ENCODE measurements around the gene ANKRD45. TPM values are rescaled to one million over a fixed set of nuclear protein-coding genes. Genes with fewer than 3 reads are reported as not detected.
"Not testable (repeated sequence)": the region's sequence is repeated elsewhere in the genome, so short reads cannot be mapped to it uniquely, and the experiment has no call there.

The ANKRD45 gene
- total RNA-seq, 1 donor from 2014 or later = not detected

DNA sequence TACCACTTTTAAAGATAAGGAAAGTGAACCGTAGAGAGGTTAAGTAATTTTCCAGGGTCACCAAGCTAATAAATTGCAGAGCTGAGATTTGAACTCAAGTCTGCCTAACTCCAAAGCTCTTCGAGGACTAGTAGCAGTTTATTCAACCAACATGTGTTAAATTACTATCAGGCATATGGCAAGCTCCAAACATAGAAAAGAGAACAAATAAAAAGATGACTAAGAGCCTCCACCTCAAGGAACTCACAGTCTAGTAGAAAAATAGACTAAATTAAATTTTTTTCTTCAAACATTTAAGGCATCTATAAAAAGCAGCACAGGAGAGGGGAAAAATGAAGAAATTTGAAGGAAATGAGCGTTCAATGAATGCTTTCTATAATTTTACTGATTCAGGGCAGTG lies 89.0 kb downstream of the ANKRD45 start:
- no peaks in the 10 kb centered on the region for H3K4me1 ChIP-seq (ENCODE audit: control insufficient read depth in 3 of 3, insufficient read depth in 3 of 3, low read length in 3 of 3)

DNA sequence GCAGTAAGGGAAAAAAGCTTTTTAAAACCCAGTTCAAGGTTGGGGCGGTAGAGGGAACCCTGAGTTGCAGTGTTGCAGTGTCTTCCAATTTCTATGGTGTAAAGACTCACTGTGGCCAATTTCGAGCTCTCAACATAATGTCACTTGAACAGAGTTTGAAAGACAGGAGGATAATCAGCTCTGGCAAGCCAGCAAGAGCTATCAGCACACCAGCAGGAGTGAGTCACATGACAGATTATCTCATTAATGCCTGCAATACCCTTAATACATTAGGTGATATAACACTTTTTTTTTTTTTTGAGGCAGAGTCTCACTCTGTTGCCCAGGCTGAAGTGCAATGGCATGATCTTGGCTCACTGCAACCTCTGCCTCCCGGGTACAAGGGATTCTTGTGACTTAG lies 89.6 kb downstream of the ANKRD45 start:
- Histone ChIP-seq H3K36me3 (ENCODE audit: control insufficient read depth in 3 of 3, insufficient read depth in 3 of 3, low read length in 3 of 3) (no peaks in the 10 kb centered on the region), H3K9ac (ENCODE audit: low read depth in 1 of 3, low read length in 3 of 3) (no peak overlapping the region), H3K27ac (ENCODE audit: low read depth, low read length) (no peak overlapping the region), H3K9me3 (ENCODE audit: control insufficient read depth in 3 of 3, low read length in 3 of 3) (no peaks in the 10 kb centered on the region), H3K27me3 (ENCODE audit: control insufficient read depth in 3 of 3, insufficient read depth in 3 of 3, low read length in 3 of 3) (peaks cover 0 to 6% (median 0%) of the 10 kb centered on the region in 3 donors), H3K4me3 (ENCODE audit: low read length in 3 of 3) (no peak overlapping the region), H3K4me1 (ENCODE audit: control insufficient read depth in 3 of 3, insufficient read depth in 3 of 3, low read length in 3 of 3) (no peaks in the 10 kb centered on the region)

More for the DNA sequence above, 89.0 kb downstream of the ANKRD45 start:
- no peaks in the 10 kb centered on the region for H3K9me3 ChIP-seq (ENCODE audit: control insufficient read depth in 3 of 3, low read length in 3 of 3)
- no peaks in the 10 kb centered on the region for H3K36me3 ChIP-seq (ENCODE audit: control insufficient read depth in 3 of 3, insufficient read depth in 3 of 3, low read length in 3 of 3)
- peaks cover 0 to 6% (median 0%) of the 10 kb centered on the region in 3 donors for H3K27me3 ChIP-seq (ENCODE audit: control insufficient read depth in 3 of 3, insufficient read depth in 3 of 3, low read length in 3 of 3)
- H3K4me3 ChIP-seq (ENCODE audit: low read length in 3 of 3) = no peak overlapping the region
- no peak overlapping the region for H3K9ac ChIP-seq (ENCODE audit: low read depth in 1 of 3, low read length in 3 of 3)
- H3K27ac ChIP-seq (ENCODE audit: low read depth, low read length) = no peak overlapping the region

GRCh38 chr1:173573596-173573995 lies 96.1 kb downstream of the ANKRD45 start:
- Histone ChIP-seq H3K27me3 (ENCODE audit: control insufficient read depth in 3 of 3, insufficient read depth in 3 of 3, low read length in 3 of 3) (no peaks in the 10 kb centered on the region), H3K27ac (ENCODE audit: low read depth, low read length) (no peak overlapping the region), H3K36me3 (ENCODE audit: control insufficient read depth in 3 of 3, insufficient read depth in 3 of 3, low read length in 3 of 3) (no peaks in the 10 kb centered on the region), H3K4me1 (ENCODE audit: control insufficient read depth in 3 of 3, insufficient read depth in 3 of 3, low read length in 3 of 3) (no peaks in the 10 kb centered on the region), H3K9me3 (ENCODE audit: control insufficient read depth in 3 of 3, low read length in 3 of 3) (no peaks in the 10 kb centered on the region), H3K4me3 (ENCODE audit: low read length in 3 of 3) (no peak overlapping the region), H3K9ac (ENCODE audit: low read depth in 1 of 3, low read length in 3 of 3) (no peak overlapping the region)

DNA sequence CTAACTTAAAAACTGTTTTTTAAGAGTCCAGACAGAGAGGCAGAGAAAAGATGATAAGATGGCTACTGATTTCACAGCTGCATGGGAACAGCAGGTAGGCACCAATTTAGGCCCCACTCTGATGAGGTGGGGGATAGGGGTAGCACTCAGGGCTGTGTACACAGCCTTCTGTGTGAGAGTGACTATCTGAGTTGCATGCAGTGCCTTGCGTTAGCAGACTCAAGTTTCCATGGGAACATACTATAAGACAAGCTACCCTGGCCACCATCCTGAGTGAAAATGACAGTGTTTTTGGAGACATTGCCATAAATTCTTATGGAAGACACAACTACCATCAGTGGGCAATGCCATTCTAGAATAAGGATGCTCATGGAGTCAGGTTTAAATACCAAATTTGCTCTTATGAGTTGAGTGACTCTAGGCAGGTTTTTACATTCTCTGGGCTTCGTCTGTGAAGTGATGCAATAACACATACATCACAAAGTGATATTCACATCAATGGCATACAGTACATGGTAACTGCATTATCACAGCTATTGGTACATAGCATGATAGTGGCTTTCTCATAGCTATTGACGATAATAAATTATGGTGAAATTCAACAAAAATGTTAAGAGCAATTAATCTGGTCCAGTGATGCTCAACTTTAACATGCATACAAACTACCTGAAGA lies 97.3 kb downstream of the ANKRD45 start:
- Histone ChIP-seq H3K9ac (ENCODE audit: low read depth in 1 of 3, low read length in 3 of 3) (no peak overlapping the region), H3K9me3 (ENCODE audit: control insufficient read depth in 3 of 3, low read length in 3 of 3) (peaks cover 0 to 2% (median 0%) of the 10 kb centered on the region in 3 donors), H3K36me3 (ENCODE audit: control insufficient read depth in 3 of 3, insufficient read depth in 3 of 3, low read length in 3 of 3) (no peaks in the 10 kb centered on the region), H3K4me1 (ENCODE audit: control insufficient read depth in 3 of 3, insufficient read depth in 3 of 3, low read length in 3 of 3) (no peaks in the 10 kb centered on the region), H3K27ac (ENCODE audit: low read depth, low read length) (no peak overlapping the region), H3K27me3 (ENCODE audit: control insufficient read depth in 3 of 3, insufficient read depth in 3 of 3, low read length in 3 of 3) (no peaks in the 10 kb centered on the region), H3K4me3 (ENCODE audit: low read length in 3 of 3) (no peak overlapping the region)

DNA sequence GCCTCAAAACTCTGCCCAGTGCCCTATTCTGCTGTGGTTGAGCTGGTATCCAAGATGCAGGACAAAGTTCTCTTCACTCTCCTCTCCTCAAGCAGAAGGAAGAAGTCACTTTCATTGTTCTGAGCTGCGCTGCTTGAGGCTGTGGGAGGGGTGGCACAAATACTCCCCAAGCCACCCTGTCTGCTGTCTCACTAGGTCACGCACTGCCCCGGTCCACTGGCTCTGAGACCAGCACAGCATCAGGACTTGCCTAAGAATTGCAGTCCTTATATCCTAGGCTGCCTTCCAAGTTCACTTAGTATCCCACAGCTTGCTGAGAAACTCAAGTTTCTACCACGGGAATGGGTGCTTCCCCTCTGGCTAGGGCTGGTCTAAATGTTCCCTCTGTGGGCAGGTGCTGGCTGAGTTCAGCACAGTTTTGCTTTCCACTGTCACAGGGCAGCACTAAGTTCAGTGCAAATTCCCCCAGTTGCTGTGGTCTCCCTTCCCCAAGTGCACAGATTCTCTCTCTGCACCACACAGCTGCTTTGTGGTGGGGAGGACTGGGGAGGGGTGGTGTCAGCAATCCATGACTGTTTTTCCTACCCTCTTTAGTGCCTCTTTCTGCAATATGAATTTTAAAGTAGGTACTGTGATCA lies 99.2 kb downstream of the ANKRD45 start:
- Histone ChIP-seq H3K27ac (ENCODE audit: low read depth, low read length) (no peak overlapping the region), H3K9me3 (ENCODE audit: control insufficient read depth in 3 of 3, low read length in 3 of 3) (peaks cover 0 to 2% (median 0%) of the 10 kb centered on the region in 3 donors), H3K27me3 (ENCODE audit: control insufficient read depth in 3 of 3, insufficient read depth in 3 of 3, low read length in 3 of 3) (no peaks in the 10 kb centered on the region), H3K9ac (ENCODE audit: low read depth in 1 of 3, low read length in 3 of 3) (no peak overlapping the region), H3K4me1 (ENCODE audit: control insufficient read depth in 3 of 3, insufficient read depth in 3 of 3, low read length in 3 of 3) (no peaks in the 10 kb centered on the region), H3K36me3 (ENCODE audit: control insufficient read depth in 3 of 3, insufficient read depth in 3 of 3, low read length in 3 of 3) (no peaks in the 10 kb centered on the region), H3K4me3 (ENCODE audit: low read length in 3 of 3) (no peak overlapping the region)

GRCh38 chr1:173568483-173568882 lies 101.2 kb downstream of the ANKRD45 start:
- Histone ChIP-seq H3K27ac (ENCODE audit: low read depth, low read length) (no peak overlapping the region), H3K27me3 (ENCODE audit: control insufficient read depth in 3 of 3, insufficient read depth in 3 of 3, low read length in 3 of 3) (no peaks in the 10 kb centered on the region), H3K9me3 (ENCODE audit: control insufficient read depth in 3 of 3, low read length in 3 of 3) (peaks cover 0 to 2% (median 0%) of the 10 kb centered on the region in 3 donors), H3K4me1 (ENCODE audit: control insufficient read depth in 3 of 3, insufficient read depth in 3 of 3, low read length in 3 of 3) (no peaks in the 10 kb centered on the region), H3K4me3 (ENCODE audit: low read length in 3 of 3) (no peak overlapping the region), H3K36me3 (ENCODE audit: control insufficient read depth in 3 of 3, insufficient read depth in 3 of 3, low read length in 3 of 3) (no peaks in the 10 kb centered on the region), H3K9ac (ENCODE audit: low read depth in 1 of 3, low read length in 3 of 3) (no peak overlapping the region)

DNA sequence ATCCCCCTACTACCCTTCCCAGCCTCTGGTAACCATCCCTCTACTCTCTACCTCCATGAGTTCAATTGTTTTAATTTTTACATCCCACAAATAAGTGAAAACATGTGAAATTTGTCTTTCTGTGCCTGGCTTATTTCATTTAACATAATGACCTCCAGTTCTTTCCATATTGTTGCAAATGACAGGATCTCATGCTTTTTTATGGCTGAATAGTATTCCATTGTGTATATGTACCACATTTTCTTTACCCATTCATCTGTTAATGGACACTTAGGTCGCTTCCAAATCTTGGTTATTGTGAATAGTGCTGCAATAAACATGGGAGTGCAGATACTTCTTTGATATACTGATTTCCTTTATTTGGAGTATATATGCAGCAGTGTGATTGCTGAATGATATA lies 105.8 kb downstream of the ANKRD45 start:
- H3K9ac ChIP-seq (ENCODE audit: low read depth in 1 of 3, low read length in 3 of 3); H3K9me3 ChIP-seq (ENCODE audit: control insufficient read depth in 3 of 3, low read length in 3 of 3); H3K4me1 ChIP-seq (ENCODE audit: control insufficient read depth in 3 of 3, insufficient read depth in 3 of 3, low read length in 3 of 3); H3K27ac ChIP-seq (ENCODE audit: low read depth, low read length); H3K27me3 ChIP-seq (ENCODE audit: control insufficient read depth in 3 of 3, insufficient read depth in 3 of 3, low read length in 3 of 3); H3K4me3 ChIP-seq (ENCODE audit: low read length in 3 of 3); H3K36me3 ChIP-seq (ENCODE audit: control insufficient read depth in 3 of 3, insufficient read depth in 3 of 3, low read length in 3 of 3): not testable (repeated sequence)

GRCh38 chr1:173562813-173563212 lies 106.8 kb downstream of the ANKRD45 start:
- Histone ChIP-seq H3K27ac (ENCODE audit: low read depth, low read length) (no peak overlapping the region), H3K9me3 (ENCODE audit: control insufficient read depth in 3 of 3, low read length in 3 of 3) (peaks cover 0 to 2% (median 0%) of the 10 kb centered on the region in 3 donors), H3K27me3 (ENCODE audit: control insufficient read depth in 3 of 3, insufficient read depth in 3 of 3, low read length in 3 of 3) (no peaks in the 10 kb centered on the region), H3K9ac (ENCODE audit: low read depth in 1 of 3, low read length in 3 of 3) (no peak overlapping the region), H3K4me1 (ENCODE audit: control insufficient read depth in 3 of 3, insufficient read depth in 3 of 3, low read length in 3 of 3) (no peaks in the 10 kb centered on the region), H3K36me3 (ENCODE audit: control insufficient read depth in 3 of 3, insufficient read depth in 3 of 3, low read length in 3 of 3) (no peaks in the 10 kb centered on the region), H3K4me3 (ENCODE audit: low read length in 3 of 3) (no peak overlapping the region)

GRCh38 chr1:173561263-173561662 lies 108.4 kb downstream of the ANKRD45 start:
- Histone ChIP-seq H3K27me3 (ENCODE audit: control insufficient read depth in 3 of 3, insufficient read depth in 3 of 3, low read length in 3 of 3) (no peaks in the 10 kb centered on the region), H3K36me3 (ENCODE audit: control insufficient read depth in 3 of 3, insufficient read depth in 3 of 3, low read length in 3 of 3) (no peaks in the 10 kb centered on the region), H3K9me3 (ENCODE audit: control insufficient read depth in 3 of 3, low read length in 3 of 3) (no peaks in the 10 kb centered on the region), H3K27ac (ENCODE audit: low read depth, low read length) (no peak overlapping the region), H3K4me1 (ENCODE audit: control insufficient read depth in 3 of 3, insufficient read depth in 3 of 3, low read length in 3 of 3) (no peaks in the 10 kb centered on the region), H3K4me3 (ENCODE audit: low read length in 3 of 3) (no peak overlapping the region), H3K9ac (ENCODE audit: low read depth in 1 of 3, low read length in 3 of 3) (no peak overlapping the region)

- H3K27me3 ChIP-seq (ENCODE audit: control insufficient read depth in 3 of 3, insufficient read depth in 3 of 3, low read length in 3 of 3) = no peaks in the 10 kb centered on the region
- H3K9me3 ChIP-seq (ENCODE audit: control insufficient read depth in 3 of 3, low read length in 3 of 3) = no peaks in the 10 kb centered on the region
- no peaks in the 10 kb centered on the region for H3K4me1 ChIP-seq (ENCODE audit: control insufficient read depth in 3 of 3, insufficient read depth in 3 of 3, low read length in 3 of 3)
- no peak overlapping the region for H3K27ac ChIP-seq (ENCODE audit: low read depth, low read length)
- H3K9ac ChIP-seq (ENCODE audit: low read depth in 1 of 3, low read length in 3 of 3) = no peak overlapping the region
- no peaks in the 10 kb centered on the region for H3K36me3 ChIP-seq (ENCODE audit: control insufficient read depth in 3 of 3, insufficient read depth in 3 of 3, low read length in 3 of 3)
- H3K4me3 ChIP-seq (ENCODE audit: low read length in 3 of 3) = no peak overlapping the region
Observed at GRCh38 chr1:173560285-173560880, 109.3 kb downstream of the ANKRD45 start.

Measured in skeletal muscle tissue (tissue), 4 donors.